HG03558 (cell line): ENCODE data around the gene TXNDC2.
"Not testable (repeated sequence)": the region's sequence is repeated elsewhere in the genome, so short reads cannot be mapped to it uniquely, and the experiment has no call there.

Experiments
- ATAC-seq: cut with Tn5 transposase; IDR thresholded peaks from one replicate; pipeline ENCODE4 v1.9.1; 2021; ENCODE audit warnings: moderate number of reproducible peaks; ENCODE audit not compliant: unreplicated experiment; ENCODE audit errors: extremely low read depth

TXNDC2 gene

GRCh38 chr18:9885170-9886004, at the start of gene TXNDC2:
TSS of gene TXNDC2 (plus strand) at chr18:9885973. CDS start at chr18:9886681, 708 bp downstream.
- ATAC-seq = no peak

DNA sequence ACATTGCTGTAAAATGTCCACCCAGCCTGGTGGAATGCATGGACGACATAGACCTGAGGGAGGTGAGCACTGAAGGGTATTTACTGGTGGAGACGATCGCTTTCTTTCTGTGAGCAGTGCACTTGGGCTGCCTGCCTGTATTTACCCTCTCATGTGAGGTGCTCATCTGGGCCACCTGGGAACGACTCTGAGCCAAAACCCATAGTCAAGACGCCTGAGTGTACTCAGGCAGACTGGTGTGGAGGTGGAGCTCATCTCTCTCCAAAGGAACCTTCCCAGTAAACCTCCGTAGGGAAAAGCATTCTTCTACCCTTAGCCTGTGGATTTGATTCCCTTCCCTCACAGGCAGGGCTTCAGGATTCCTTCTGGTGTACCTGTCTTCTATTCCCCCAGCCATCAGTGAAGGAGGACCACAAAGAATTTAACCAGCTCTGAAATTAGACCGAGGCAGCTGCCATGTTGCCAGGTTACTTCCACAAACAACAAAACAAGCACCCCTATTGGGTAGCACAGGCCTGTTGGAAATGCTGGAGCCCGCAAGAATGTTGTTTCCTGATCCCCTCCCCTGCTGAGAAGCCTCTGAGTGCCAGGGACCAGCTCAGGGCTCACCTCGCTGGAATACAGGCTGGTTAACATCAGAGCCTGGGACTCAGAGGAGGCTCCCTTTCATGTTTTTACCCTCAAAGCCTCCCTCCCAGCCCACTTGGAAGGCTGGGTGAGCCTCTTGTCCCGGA, 47.5 kb upstream of the TXNDC2 start:
- no peak for ATAC-seq

DNA sequence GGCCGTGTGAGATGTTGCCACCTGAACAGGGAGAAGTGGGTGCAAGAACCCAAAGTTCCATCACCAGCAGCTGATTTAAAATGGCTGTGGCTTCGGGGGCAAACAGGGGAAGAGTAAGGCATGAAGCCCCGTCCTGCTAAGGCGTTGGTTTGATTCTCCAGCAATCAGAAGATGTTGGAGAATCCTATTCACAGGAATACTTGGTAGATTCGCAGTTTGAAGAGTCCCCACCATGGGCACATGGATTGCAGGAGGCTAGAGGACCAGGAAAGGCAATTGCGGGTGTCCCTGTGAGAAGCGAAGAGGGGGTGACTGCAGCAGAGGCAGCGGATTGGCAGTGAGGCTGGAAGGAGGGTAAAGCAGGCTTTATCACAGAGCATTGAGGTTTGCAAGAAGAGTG, 46.6 kb upstream of the TXNDC2 start:
- no peak for ATAC-seq

DNA sequence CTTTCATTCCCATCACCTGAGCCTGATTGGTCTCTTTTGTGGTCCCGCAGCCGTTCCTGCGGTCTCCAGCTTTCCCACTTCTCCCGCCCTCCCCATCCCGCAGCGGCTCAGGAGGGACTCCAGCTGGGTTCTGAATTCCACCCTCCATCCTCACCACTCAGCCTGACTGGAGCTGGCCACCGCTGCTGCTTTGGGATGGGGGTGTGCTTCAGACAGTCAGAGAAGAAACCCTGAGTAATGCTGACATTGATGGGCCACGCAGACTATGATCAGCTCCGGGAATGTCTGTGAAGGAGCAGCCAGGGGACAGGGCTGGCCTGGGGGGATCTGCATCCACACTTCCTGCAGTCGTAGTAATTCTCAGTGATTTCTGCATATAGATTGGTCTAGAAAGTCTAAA, 45.9 kb upstream of the TXNDC2 start:
- no peak for ATAC-seq

- ATAC-seq = no peak
Observed at GRCh38 chr18:9841752-9842151, 44.0 kb upstream of the TXNDC2 start.

GRCh38 chr18:9842448-9842847, 43.3 kb upstream of the TXNDC2 start:
- no peak for ATAC-seq

DNA sequence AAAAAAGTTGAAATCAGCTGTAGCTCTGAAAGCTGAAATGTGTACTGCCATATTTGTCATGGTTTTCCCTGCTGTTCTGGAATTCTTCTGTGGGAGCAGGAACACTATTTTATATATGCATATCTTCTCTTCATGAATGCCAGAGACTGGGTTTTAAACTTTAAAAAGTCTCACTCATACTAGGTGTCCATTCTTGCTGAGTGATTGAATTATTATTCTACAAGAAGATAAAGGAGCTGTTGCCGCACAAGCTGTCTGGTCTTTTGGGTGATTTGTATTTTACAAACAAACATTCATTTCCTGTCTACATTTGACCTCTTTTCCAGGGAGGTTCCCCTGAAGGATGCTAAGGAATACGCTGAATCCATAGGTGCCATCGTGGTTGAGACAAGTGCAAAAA, 40.5 kb upstream of the TXNDC2 start:
- ATAC-seq = no peak

DNA sequence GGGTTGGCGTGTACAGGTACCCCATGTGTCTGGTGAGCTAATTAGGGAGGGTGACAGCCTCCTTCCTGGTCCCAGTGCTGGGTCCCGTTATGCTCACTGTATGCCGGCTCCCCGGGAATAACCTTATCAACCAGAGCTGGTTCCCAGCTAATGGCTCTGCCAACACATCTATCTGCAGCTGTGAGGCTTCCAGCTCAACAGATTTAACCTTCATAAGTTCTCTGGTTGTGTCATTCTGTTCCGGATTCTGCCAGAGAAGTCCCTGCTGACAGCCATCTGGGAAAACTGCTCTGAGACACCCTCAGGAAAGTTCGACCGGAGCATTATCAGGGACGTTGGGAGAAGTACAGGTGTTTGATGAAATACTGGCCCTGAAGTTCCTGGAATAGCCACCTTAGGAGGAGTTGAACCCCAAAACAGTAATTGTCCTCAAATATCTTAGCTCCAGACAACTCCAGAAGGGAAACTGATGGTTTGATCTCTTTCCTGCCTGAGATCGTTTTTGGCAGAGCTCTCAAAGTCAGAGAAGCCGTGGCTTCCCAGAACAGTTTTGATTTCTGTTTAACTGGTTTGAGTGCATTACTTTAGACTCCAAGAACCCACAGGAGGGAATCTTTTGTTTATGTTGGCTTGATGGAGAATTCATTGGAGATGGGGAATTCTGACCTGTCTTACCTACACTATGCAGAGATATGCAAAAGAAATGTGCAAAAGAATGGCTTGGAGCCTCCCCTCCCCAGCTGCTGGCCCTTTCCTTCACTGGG, 39.4 kb upstream of the TXNDC2 start:
- ATAC-seq = no peak

DNA sequence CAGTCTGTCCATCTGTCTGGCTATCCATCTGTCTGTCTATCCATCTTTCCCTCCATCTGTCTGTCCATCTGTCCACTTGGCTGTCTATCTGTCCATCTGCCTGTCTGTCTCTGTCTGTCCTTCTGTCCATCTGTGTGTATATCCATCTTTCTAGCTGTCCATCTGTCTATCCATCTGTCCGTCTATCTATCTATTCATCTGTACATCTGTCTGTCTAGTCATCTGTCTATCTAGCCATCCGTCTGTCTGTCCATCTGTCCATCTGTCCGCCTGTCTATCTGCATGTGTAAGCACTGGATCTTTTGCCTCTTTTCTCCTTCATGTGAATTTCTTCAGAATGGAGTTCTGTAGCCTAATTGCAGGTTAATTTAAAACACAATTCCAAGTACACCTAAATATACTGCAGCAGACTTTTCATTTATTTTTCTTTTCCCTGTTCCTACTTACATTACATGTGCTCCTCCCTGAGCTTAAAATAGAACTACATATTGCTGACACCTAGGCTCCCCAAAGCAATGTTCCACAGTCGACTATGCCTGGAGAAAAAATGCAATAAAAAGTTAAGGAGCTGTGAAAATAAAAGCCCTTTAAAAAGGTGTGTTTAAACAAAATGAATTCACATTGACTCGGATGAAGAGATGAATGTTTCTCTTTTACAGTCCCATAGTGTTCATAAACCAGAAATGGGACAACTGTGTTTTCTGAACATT, 37.4 kb upstream of the TXNDC2 start:
- ATAC-seq = no peak

DNA sequence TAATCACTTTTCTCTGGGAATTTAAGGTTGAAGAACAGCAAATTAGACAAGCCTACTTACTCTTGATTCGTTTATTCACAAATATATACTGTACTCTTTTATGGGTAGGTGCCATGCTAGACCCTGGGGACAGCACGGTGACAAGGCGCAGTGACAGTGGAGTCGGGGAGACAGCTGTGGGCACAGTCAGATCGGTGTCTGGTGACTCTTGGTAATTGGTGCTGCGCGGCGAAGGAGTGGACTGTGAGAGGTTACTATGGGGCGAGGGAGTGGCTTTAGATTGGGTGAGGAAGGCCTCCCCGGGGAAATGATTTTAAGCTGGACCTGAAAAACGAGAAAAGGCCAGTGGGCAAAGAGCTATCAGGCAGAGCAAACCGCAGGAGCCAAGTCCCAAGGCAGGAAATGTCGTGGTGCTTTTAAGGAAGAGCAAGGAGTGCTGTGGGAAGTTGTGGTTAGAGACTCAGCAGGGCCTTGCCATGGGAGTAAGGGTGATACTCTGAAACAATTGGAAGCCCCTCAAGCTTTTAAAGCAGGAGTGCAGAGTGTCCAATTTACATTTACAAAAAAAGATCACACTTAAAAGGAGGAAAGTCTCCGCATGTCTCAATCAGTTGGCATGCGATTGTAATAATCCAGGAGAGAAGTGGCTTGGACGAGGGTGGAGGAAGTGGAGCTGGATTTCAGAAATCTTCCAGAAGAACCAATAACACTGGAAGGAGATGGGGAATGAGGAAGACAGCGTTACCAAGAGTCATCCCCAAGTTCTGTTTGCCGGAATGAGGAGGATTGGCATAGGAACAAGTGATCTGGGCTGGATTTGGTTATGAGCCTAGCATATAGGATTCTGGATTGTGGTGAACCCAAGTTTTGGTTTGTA, 36.1 kb upstream of the TXNDC2 start:
- no peak for ATAC-seq

DNA sequence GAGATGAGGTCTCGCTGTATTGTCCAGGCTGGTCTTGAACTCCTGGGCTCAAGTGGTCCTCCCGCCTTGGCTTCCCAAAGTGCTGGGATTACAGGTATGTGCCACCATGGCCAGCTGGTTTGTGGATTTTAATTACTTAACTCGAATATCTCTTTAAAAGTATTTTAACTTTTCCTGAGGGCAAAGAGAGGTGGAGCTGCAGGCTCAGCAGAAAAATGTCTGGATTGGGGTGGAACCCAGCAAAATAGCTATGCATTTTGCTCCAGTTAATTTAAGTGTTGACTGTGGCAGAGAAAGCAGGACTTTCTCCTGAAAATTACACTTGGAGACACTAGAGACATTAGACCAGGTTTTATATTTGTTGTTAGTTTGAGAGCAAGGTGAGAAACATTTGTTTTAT, 35.5 kb upstream of the TXNDC2 start:
- ATAC-seq = no peak

DNA sequence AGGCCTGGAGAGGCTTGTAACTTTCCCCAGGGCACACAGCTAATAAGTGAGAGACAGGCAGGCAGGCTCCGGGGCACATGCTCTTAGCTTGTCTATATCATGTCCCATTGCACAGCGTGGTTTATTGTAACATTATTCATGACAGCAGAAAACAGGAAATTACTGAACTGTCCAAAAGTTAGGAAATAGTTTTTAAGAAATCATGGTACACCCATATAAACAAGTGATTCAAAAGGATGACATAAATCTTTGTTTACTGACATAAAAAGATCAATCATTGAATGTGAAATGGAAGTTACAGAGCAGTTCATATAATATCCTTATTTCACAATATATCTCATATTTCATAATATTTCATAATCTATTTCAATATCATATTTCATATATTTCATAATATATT, 34.3 kb upstream of the TXNDC2 start:
- no peak for ATAC-seq

DNA sequence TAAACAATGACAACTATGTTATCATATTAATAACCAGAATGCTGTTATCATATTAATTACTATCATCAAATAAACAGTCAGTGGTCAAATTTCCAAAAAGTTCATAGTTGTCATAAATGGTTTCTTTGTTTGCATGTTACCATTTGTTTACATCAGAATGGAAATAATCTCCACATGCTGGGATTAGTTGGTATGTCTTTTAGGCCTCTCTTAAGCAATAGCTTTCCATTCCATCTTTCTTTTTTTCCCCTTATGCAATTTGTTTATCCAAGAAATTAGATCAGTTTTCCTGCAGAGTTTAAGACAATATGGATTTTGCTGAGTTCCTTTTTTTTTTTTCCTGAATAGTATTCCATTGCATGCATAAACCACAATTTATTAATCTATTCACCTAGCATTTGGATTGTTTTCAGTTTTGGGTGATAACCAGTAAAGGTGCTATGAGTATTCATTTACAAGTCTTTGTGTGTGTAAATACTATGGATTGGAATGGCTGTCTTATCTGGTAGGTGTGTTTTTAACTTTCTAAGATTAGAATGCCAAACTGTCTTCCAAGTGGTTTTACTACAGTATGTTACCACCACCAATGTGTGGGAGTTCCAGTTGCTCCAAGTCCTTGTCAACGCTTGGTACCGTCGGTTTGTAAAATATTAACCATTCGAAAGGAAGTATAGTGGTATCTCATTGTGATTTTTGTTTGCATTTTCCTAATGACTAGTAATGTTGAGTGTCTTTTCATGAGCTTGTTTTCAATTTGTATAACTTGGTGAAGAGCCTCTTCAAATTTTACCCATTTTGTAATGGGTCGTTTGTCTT, 33.3 kb upstream of the TXNDC2 start:
- no peak for ATAC-seq

- no peak for ATAC-seq
Observed at GRCh38 chr18:9854801-9855676, 30.7 kb upstream of the TXNDC2 start.

- no peak for ATAC-seq
Observed at GRCh38 chr18:9855681-9856080, 30.1 kb upstream of the TXNDC2 start.

- ATAC-seq = no peak
Observed at GRCh38 chr18:9856092-9856491, 29.7 kb upstream of the TXNDC2 start.

DNA sequence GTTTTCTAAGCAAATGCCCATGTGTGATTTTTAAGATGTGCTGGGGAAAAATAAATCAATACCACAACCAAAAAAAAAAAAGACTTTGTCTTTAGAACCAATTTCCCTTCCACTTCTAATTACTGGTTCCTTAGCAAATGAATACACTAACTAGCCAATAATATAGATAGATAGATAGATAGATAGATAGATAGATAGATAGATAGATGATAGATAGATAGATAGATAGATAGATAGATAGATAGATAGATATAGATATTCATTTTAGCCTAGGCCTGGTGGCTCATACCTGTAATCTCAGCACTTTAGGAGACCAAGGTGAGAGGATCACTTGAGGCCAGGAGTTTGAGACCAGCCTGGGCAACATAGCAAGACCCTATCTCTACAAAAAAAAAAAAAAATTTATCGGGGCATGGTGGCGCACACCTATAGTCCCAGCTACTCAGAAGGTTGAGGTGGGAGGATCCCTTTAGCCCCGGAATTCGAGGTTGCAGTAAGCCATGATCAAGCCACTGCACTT, 28.2 kb upstream of the TXNDC2 start:
- ATAC-seq = not testable (repeated sequence)
